Measurements from ENCODE around the gene PHKA2. TPM values are rescaled to one million over a fixed set of nuclear protein-coding genes. Genes with fewer than 3 reads are reported as not detected.
A peak's percentile ranks its signal among the peaks of the same experiment; 100 is the strongest.

Gene PHKA2
- polyA plus RNA-seq, 2 of the 4 experiments (the other 2 are of a cell fraction), result 16.1 to 21.2 TPM

DNA sequence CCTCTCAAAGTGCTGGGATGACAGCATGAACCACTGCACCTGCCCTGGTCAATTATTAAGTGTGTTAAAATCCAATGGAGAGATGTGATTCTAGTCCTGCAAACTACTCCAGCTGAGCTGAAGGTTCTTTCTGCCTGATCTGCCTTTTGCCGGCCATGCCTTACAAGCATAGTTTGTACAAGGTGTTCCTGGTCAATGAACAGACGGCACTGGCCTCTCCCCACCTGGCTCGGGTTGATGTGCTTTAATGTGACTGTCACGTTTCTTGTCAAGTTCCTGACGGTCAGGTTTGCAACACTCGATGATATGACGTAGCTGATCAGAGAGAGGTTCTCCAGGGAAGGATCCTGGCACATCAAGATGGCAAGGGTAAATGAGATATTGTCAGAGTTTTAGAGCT, 23.1 kb upstream of the PHKA2 start:
- Histone ChIP-seq H3K27ac (no peak overlapping the region), H3K4me1 (no peaks in the 10 kb centered on the region), H3K4me3 (no peak overlapping the region), H3K4me2 (no peak overlapping the region), H3K9me3 (no peaks in the 10 kb centered on the region)
- FAIRE-seq (no peak), DNase-seq (ENCODE audit: low read depth in 1 of 2, low spot score in 1 of 2) (no peak), ATAC-seq (no peak)
- 90% methylated on average over 7 of the region's 7 CpGs for WGBS (ENCODE audit: missing lambda C conversion rate)
- POLR2A ChIA-PET, result no interaction called here
- TF ChIP-seq CEBPB (IDR thresholded peaks at IDR 0.05) (no peak), MAFK (IDR thresholded peaks at IDR 0.05; ENCODE audit: partially characterized antibody) (no peak), PHF8 (IDR thresholded peaks at IDR 0.05; ENCODE audit: borderline replicate concordance, low read depth) (no peak), ZC3H11A (IDR thresholded peaks at IDR 0.05) (no peak)
- TF ChIP-seq, protein P1, sequence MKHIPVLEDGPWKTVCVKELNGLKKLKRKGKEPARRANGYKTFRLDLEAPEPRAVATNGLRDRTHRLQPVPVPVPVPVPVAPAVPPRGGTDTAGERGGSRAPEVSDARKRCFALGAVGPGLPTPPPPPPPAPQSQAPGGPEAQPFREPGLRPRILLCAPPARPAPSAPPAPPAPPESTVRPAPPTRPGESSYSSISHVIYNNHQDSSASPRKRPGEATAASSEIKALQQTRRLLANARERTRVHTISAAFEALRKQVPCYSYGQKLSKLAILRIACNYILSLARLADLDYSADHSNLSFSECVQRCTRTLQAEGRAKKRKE (CRISPR knock-in tag; IDR thresholded peaks at IDR 0.05; ENCODE audit: low read depth), result no peak
- TF ChIP-seq, protein P2, sequence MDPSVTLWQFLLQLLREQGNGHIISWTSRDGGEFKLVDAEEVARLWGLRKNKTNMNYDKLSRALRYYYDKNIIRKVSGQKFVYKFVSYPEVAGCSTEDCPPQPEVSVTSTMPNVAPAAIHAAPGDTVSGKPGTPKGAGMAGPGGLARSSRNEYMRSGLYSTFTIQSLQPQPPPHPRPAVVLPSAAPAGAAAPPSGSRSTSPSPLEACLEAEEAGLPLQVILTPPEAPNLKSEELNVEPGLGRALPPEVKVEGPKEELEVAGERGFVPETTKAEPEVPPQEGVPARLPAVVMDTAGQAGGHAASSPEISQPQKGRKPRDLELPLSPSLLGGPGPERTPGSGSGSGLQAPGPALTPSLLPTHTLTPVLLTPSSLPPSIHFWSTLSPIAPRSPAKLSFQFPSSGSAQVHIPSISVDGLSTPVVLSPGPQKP (IDR thresholded peaks at IDR 0.05; ENCODE audit: low read depth, low read length), result no peak
- CTCF ChIA-PET, result interaction anchor here (0.6 to 3.0 kb wide), 7 partner anchors 10 to 327 kb away, joined by 3 to 17 read pairs (median 5); partner anchors contain the start of gene ADGRG2

DNA sequence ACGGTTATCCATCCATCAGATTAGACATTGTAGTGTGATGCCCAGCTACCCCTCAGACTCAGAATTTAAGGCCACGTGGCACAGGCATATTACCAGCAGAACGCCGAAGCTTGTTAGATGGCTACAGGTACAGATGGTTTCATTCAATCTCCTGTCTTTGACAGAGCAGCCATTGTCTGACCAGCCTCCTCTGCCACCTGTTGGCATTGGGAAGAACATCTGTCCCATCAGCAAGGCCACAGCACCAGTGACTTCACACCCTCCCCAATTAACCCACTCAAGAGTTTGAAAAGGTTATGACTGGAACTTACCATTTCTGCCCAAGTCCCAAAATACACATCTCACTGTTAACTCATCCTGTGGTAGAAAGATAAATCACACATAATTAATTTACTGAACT, 22.0 kb upstream of the PHKA2 start:
- Histone ChIP-seq H3K4me1 (no peaks in the 10 kb centered on the region), H3K4me3 (no peak overlapping the region), H3K4me2 (no peak overlapping the region), H3K27ac (no peak overlapping the region), H3K9me3 (no peaks in the 10 kb centered on the region)
- peak in 1 of 2 experiments; percentile 33 for DNase-seq (ENCODE audit: low read depth in 1 of 2, low spot score in 1 of 2)
- no peak for TF ChIP-seq FOSL2 (IDR thresholded peaks at IDR 0.05)
- no peak for TF ChIP-seq FOSL2 (CRISPR knock-in tag; IDR thresholded peaks at IDR 0.05)
- no peak for TF ChIP-seq EHF (CRISPR knock-in tag; IDR thresholded peaks at IDR 0.05)
- no peak for TF ChIP-seq TP53 (CRISPR knock-in tag; IDR thresholded peaks at IDR 0.05)
- TF ChIP-seq HOXB5 (CRISPR knock-in tag; IDR thresholded peaks at IDR 0.05), result no peak
- peak; percentile 37; the same call in 1 of the 3 replicates for TF ChIP-seq SMC3 (IDR thresholded peaks at IDR 0.05)
- TF ChIP-seq, protein P3, sequence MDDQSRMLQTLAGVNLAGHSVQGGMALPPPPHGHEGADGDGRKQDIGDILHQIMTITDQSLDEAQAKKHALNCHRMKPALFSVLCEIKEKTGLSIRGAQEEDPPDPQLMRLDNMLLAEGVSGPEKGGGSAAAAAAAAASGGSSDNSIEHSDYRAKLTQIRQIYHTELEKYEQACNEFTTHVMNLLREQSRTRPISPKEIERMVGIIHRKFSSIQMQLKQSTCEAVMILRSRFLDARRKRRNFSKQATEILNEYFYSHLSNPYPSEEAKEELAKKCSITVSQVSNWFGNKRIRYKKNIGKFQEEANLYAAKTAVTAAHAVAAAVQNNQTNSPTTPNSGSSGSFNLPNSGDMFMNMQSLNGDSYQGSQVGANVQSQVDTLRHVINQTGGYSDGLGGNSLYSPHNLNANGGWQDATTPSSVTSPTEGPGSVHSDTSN (IDR thresholded peaks at IDR 0.05), result no peak
- TF ChIP-seq RNF2 (IDR thresholded peaks at IDR 0.05; ENCODE audit: borderline replicate concordance, low read depth), result no peak
- TF ChIP-seq, protein P4, sequence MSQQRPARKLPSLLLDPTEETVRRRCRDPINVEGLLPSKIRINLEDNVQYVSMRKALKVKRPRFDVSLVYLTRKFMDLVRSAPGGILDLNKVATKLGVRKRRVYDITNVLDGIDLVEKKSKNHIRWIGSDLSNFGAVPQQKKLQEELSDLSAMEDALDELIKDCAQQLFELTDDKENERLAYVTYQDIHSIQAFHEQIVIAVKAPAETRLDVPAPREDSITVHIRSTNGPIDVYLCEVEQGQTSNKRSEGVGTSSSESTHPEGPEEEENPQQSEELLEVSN (IDR thresholded peaks at IDR 0.05; ENCODE audit: borderline replicate concordance, low read depth), result no peak
- TF ChIP-seq, protein P5, sequence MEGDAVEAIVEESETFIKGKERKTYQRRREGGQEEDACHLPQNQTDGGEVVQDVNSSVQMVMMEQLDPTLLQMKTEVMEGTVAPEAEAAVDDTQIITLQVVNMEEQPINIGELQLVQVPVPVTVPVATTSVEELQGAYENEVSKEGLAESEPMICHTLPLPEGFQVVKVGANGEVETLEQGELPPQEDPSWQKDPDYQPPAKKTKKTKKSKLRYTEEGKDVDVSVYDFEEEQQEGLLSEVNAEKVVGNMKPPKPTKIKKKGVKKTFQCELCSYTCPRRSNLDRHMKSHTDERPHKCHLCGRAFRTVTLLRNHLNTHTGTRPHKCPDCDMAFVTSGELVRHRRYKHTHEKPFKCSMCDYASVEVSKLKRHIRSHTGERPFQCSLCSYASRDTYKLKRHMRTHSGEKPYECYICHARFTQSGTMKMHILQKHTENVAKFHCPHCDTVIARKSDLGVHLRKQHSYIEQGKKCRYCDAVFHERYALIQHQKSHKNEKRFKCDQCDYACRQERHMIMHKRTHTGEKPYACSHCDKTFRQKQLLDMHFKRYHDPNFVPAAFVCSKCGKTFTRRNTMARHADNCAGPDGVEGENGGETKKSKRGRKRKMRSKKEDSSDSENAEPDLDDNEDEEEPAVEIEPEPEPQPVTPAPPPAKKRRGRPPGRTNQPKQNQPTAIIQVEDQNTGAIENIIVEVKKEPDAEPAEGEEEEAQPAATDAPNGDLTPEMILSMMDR (IDR thresholded peaks at IDR 0.05), result peak; percentile 23; the same call in 2 of the 3 replicates
- TF ChIP-seq HEYL (CRISPR knock-in tag; IDR thresholded peaks at IDR 0.05), result no peak
- TF ChIP-seq RAD21 (conservative IDR thresholded peaks at IDR 0.05 in 1 of 2, IDR thresholded peaks at IDR 0.05 in 1 of 2), result peak; percentile 40 to 56; a peak in 4 of 5 replicates
- TF ChIP-seq, protein P6, sequence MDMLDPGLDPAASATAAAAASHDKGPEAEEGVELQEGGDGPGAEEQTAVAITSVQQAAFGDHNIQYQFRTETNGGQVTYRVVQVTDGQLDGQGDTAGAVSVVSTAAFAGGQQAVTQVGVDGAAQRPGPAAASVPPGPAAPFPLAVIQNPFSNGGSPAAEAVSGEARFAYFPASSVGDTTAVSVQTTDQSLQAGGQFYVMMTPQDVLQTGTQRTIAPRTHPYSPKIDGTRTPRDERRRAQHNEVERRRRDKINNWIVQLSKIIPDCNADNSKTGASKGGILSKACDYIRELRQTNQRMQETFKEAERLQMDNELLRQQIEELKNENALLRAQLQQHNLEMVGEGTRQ (IDR thresholded peaks at IDR 0.05), result no peak
- no peak for TF ChIP-seq SREBF2 (IDR thresholded peaks at IDR 0.05)
- no peak for TF ChIP-seq TFCP2L1 (CRISPR knock-in tag; IDR thresholded peaks at IDR 0.05)
- TF ChIP-seq MAZ (IDR thresholded peaks at IDR 0.05; ENCODE audit: borderline replicate concordance, low read depth, low read length), result no peak
- CTCF ChIA-PET, result interaction anchor here (0.7 to 3.0 kb wide), 12 partner anchors 11 to 612 kb away, joined by 3 to 17 read pairs (median 4); partner anchors contain the start of gene ADGRG2
- POLR2A ChIA-PET, result interaction anchor here (0.6 kb wide), 1 partner anchor 20 kb away, joined by 3 read pairs; no protein-coding TSS in a partner anchor
- FAIRE-seq, result no peak
- 68% methylated on average over 4 of the region's 4 CpGs for WGBS (ENCODE audit: missing lambda C conversion rate)
- peak; percentile 65 to 70; a peak in 3 of 6 replicates for ATAC-seq

Data from A549 (cell line).